GM23338 (cell line): ENCODE measurements around the gene RPL37.

Experiments used
- EZH2 ChIP-seq: fragments of 200-600 bp; sonication (generic); IDR thresholded peaks from one replicate; pipeline ENCODE4 v1.8.0; 2017; ENCODE audit warnings: antibody characterized with exemption, mild to moderate bottlenecking, low read depth; ENCODE audit not compliant: unreplicated experiment
- JUNB ChIP-seq: IDR thresholded peaks from one replicate; pipeline ENCODE4 v1.6.1; 2016; ENCODE audit warnings: antibody characterized with exemption; ENCODE audit not compliant: unreplicated experiment
- NANOG ChIP-seq: IDR thresholded peaks from 2 replicates; pipeline ENCODE4 v1.6.1; 2016; ENCODE audit warnings: antibody characterized with exemption, borderline replicate concordance
- POLR2AphosphoS5 ChIP-seq: IDR thresholded peaks from 2 replicates; pipeline ENCODE4 v1.6.1; 2016; ENCODE audit warnings: antibody characterized with exemption, low read depth
- TF ChIP-seq, protein P1 (sequence below), 2 experiments: fragments of 200-600 bp in 1 of 2; sonication (generic) in 1 of 2; conservative IDR thresholded peaks; 2 replicates each; pipeline versions ENCODE4 v1.5.1 to v1.6.1; 2016 to 2017; ENCODE audit warnings: antibody characterized with exemption in 2 of 2, low read depth in 2 of 2, mild to moderate bottlenecking in 2 of 2, moderate library complexity in 1 of 2
- TF ChIP-seq, protein P2 (sequence below): IDR thresholded peaks from 2 replicates; pipeline ENCODE4 v1.6.1; 2016; ENCODE audit warnings: antibody characterized with exemption
- TF ChIP-seq, protein P3 (sequence below): IDR thresholded peaks from one replicate; pipeline ENCODE4 v1.6.1; 2018; ENCODE audit warnings: antibody characterized with exemption; ENCODE audit not compliant: unreplicated experiment

DNA sequence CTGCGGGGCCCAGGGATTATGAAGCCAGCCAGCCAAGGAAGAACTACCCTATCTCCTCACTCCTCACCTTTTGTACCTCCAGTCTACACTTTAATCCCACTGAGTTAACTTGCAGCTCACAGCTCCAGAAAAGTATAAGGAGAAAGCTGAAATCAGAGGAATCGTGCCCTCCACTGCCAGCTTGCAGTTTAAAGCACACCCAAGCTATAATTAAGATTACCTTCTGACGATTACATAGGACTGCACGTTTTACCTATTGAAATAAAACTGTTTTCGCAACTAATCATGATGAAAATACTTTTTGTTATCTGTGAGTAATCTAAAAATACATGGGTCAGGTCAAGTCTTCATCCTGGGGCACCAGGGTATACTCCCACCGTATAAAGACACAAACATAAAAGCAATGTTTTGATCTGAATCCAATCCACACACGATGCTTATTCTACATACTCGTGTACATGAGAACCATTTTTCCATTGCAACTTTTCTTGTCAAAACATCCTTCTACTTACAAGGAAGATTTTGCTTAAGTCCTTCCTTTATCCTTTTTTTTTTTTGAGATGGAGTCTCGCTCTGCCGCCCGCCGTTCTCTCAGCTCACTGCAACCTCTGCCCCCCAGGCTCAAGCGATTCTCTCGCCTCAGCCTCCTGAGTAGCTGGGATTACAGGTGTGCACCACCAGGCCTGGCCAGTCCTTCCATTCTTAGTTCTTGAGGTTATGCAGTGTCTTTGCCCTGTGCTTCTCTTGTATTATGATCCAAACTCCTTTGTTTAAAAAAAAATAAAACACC, 7.6 kb downstream of the RPL37 start:
- TF ChIP-seq, protein P1, sequence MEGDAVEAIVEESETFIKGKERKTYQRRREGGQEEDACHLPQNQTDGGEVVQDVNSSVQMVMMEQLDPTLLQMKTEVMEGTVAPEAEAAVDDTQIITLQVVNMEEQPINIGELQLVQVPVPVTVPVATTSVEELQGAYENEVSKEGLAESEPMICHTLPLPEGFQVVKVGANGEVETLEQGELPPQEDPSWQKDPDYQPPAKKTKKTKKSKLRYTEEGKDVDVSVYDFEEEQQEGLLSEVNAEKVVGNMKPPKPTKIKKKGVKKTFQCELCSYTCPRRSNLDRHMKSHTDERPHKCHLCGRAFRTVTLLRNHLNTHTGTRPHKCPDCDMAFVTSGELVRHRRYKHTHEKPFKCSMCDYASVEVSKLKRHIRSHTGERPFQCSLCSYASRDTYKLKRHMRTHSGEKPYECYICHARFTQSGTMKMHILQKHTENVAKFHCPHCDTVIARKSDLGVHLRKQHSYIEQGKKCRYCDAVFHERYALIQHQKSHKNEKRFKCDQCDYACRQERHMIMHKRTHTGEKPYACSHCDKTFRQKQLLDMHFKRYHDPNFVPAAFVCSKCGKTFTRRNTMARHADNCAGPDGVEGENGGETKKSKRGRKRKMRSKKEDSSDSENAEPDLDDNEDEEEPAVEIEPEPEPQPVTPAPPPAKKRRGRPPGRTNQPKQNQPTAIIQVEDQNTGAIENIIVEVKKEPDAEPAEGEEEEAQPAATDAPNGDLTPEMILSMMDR (conservative IDR thresholded peaks at IDR 0.05; ENCODE audit: low read depth in 2 of 2): no peak
- TF ChIP-seq POLR2AphosphoS5 (no peak), EZH2 (no peak), NANOG (no peak), JUNB (no peak)
- TF ChIP-seq, protein P2, sequence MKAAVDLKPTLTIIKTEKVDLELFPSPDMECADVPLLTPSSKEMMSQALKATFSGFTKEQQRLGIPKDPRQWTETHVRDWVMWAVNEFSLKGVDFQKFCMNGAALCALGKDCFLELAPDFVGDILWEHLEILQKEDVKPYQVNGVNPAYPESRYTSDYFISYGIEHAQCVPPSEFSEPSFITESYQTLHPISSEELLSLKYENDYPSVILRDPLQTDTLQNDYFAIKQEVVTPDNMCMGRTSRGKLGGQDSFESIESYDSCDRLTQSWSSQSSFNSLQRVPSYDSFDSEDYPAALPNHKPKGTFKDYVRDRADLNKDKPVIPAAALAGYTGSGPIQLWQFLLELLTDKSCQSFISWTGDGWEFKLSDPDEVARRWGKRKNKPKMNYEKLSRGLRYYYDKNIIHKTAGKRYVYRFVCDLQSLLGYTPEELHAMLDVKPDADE: no peak
- TF ChIP-seq, protein P3, sequence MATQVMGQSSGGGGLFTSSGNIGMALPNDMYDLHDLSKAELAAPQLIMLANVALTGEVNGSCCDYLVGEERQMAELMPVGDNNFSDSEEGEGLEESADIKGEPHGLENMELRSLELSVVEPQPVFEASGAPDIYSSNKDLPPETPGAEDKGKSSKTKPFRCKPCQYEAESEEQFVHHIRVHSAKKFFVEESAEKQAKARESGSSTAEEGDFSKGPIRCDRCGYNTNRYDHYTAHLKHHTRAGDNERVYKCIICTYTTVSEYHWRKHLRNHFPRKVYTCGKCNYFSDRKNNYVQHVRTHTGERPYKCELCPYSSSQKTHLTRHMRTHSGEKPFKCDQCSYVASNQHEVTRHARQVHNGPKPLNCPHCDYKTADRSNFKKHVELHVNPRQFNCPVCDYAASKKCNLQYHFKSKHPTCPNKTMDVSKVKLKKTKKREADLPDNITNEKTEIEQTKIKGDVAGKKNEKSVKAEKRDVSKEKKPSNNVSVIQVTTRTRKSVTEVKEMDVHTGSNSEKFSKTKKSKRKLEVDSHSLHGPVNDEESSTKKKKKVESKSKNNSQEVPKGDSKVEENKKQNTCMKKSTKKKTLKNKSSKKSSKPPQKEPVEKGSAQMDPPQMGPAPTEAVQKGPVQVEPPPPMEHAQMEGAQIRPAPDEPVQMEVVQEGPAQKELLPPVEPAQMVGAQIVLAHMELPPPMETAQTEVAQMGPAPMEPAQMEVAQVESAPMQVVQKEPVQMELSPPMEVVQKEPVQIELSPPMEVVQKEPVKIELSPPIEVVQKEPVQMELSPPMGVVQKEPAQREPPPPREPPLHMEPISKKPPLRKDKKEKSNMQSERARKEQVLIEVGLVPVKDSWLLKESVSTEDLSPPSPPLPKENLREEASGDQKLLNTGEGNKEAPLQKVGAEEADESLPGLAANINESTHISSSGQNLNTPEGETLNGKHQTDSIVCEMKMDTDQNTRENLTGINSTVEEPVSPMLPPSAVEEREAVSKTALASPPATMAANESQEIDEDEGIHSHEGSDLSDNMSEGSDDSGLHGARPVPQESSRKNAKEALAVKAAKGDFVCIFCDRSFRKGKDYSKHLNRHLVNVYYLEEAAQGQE: no peak
